ENCODE results near the gene PROX2.

The PROX2 gene

DNA sequence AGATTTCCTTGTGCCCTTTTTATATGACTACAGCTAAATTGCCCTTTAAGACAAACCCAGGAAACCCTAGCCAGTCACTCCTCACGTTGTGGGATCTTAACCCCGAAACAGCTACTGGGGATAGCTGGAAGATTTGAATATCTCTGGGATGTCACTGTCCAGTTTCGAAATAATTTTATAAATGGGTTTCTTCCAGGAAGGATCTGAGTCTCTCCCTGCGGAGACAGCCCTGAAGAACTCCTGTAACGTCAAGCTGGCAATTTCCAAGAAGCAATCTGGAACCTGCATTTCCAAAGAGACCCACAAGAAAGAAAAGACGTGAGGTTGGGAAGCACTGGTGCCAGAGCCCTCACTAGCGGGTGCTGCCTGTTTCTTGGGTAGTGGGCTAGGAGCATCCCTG is 20.9 kb downstream of the PROX2 start:
- Histone ChIP-seq H3K27me3 (ENCODE audit: control insufficient read depth in 1 of 2, insufficient read depth in 2 of 2, low read length in 2 of 2) (no peaks in the 10 kb centered on the region), H3K27ac (ENCODE audit: low read depth, low read length) (no peak overlapping the region), H3K9ac (ENCODE audit: low read length) (no peak overlapping the region), H3K36me3 (ENCODE audit: insufficient read depth, low read length) (no peaks in the 10 kb centered on the region), H3K4me1 (ENCODE audit: insufficient read depth, low read length) (peaks cover 18% of the 10 kb centered on the region), H3K4me3 (ENCODE audit: low read depth in 1 of 2, low read length in 2 of 2) (no peak overlapping the region), H3K9me3 (ENCODE audit: low read length) (no peaks in the 10 kb centered on the region)

GRCh38 chr14:74853581-74853980 is 22.4 kb downstream of the PROX2 start:
- no peak overlapping the region for H3K4me3 ChIP-seq (ENCODE audit: low read depth in 1 of 2, low read length in 2 of 2)
- H3K4me1 ChIP-seq (ENCODE audit: insufficient read depth, low read length): peaks cover 18% of the 10 kb centered on the region
- no peaks in the 10 kb centered on the region for H3K36me3 ChIP-seq (ENCODE audit: insufficient read depth, low read length)
- peak overlapping the region; percentile 56 for H3K27ac ChIP-seq (ENCODE audit: low read depth, low read length)
- H3K9ac ChIP-seq (ENCODE audit: low read length): no peak overlapping the region
- H3K27me3 ChIP-seq (ENCODE audit: control insufficient read depth in 1 of 2, insufficient read depth in 2 of 2, low read length in 2 of 2): no peaks in the 10 kb centered on the region
- H3K9me3 ChIP-seq (ENCODE audit: low read length): no peaks in the 10 kb centered on the region

DNA sequence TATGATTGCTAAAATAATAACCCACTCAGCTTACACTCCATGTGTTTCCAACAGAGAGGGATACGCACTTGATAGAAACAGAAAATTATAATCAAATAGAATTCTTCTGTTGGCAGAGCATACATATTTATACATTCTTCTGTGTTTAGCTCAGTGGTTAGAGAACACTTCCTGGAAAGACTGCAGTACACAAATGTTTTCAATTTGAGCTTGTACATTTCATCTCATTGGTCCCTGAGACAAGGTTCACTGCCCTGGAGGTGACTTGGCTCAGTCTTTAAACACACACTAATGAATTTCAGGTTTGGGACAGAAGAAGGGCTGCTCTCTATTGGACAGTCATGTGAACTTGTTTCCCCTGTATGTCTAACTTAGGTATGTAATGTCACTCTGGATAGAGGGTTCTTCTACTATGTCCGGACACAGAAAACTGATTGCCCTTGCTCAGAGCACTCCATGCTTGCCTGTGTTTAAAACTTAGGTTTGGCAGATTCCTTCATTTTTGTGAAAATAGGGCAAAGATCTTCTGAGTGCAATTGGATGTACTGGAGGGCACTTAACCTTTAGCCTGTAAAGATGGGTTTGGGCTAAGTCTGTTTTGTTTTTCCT is 22.9 kb downstream of the PROX2 start:
- Histone ChIP-seq H3K9ac (ENCODE audit: low read length) (no peak overlapping the region), H3K4me1 (ENCODE audit: insufficient read depth, low read length) (peaks cover 18% of the 10 kb centered on the region), H3K27ac (ENCODE audit: low read depth, low read length) (peak overlapping the region; percentile 56), H3K4me3 (ENCODE audit: low read depth in 1 of 2, low read length in 2 of 2) (no peak overlapping the region), H3K27me3 (ENCODE audit: control insufficient read depth in 1 of 2, insufficient read depth in 2 of 2, low read length in 2 of 2) (no peaks in the 10 kb centered on the region), H3K36me3 (ENCODE audit: insufficient read depth, low read length) (no peaks in the 10 kb centered on the region), H3K9me3 (ENCODE audit: low read length) (no peaks in the 10 kb centered on the region)

- Histone ChIP-seq H3K4me3 (ENCODE audit: low read depth in 1 of 2, low read length in 2 of 2) (no peak overlapping the region), H3K4me1 (ENCODE audit: insufficient read depth, low read length) (peaks cover 11% of the 10 kb centered on the region)
These were observed 27.2 kb downstream of the PROX2 start for GRCh38 chr14:74848768-74849167.

DNA sequence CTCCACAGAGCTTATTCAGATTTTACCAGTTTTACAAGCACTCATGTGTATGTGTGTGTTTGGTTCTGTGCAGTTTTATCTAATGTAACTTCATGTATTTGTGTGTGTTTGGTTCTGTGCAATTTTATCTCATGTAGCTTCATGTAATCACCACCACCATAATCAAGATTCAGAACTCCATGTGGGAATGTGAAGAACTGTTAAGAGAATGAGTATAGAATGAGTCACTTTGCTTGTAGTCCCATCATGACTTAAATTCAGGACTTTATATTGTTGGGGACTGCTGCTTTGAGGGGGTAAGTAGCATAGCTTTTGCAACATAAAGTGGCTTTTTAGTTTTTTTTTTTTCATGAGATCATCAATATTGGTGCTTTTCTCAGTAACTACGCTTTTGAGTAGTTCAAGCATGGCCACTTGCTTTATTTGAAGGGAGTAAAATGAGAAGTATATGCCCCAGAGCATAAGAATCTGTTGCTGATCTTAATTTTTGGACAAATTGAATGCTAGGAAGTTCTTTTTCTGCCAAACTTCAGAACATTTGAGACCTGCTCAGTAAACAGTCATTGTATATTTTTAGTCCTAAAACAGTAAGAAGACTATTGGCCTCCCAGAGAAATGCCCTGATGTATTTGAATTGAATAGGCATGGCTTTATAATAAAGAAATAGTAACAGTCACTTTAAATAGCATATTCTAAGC is 28.8 kb downstream of the PROX2 start:
- Histone ChIP-seq H3K27me3 (ENCODE audit: control insufficient read depth in 1 of 2, insufficient read depth in 2 of 2, low read length in 2 of 2) (no peaks in the 10 kb centered on the region), H3K4me1 (ENCODE audit: insufficient read depth, low read length) (no peaks in the 10 kb centered on the region), H3K4me3 (ENCODE audit: low read depth in 1 of 2, low read length in 2 of 2) (no peak overlapping the region), H3K36me3 (ENCODE audit: insufficient read depth, low read length) (no peaks in the 10 kb centered on the region), H3K9ac (ENCODE audit: low read length) (no peak overlapping the region), H3K9me3 (ENCODE audit: low read length) (no peaks in the 10 kb centered on the region), H3K27ac (ENCODE audit: low read depth, low read length) (no peak overlapping the region)

More at GRCh38 chr14:74848768-74849167, 27.2 kb downstream of the PROX2 start:
- Histone ChIP-seq H3K27ac (ENCODE audit: low read depth, low read length) (no peak overlapping the region), H3K27me3 (ENCODE audit: control insufficient read depth in 1 of 2, insufficient read depth in 2 of 2, low read length in 2 of 2) (no peaks in the 10 kb centered on the region), H3K36me3 (ENCODE audit: insufficient read depth, low read length) (no peaks in the 10 kb centered on the region), H3K9ac (ENCODE audit: low read length) (no peak overlapping the region), H3K9me3 (ENCODE audit: low read length) (no peaks in the 10 kb centered on the region)

- no peak overlapping the region for H3K27ac ChIP-seq (ENCODE audit: low read depth, low read length)
- no peak overlapping the region for H3K4me3 ChIP-seq (ENCODE audit: low read depth in 1 of 2, low read length in 2 of 2)
- no peak overlapping the region for H3K9ac ChIP-seq (ENCODE audit: low read length)
These were observed 29.8 kb downstream of the PROX2 start for GRCh38 chr14:74846168-74846567.

DNA sequence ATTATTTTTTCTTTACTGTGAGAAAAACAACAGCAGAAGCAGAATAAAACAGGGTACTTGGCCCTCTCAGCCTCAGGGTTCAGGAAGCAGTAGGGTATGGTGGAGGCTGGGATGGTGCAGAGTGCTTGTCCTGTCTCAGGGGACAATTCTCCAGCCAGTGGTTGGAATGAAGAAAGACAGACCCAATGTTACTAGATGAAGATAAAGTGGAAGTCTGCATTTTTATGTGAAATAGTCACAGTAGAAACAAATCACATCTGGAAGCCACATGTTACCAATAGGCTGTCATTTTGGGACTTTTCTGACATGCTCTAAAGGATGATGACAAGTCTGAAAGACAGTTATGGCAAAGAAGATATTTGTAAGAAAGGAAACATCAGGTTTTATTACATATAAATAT is 32.3 kb downstream of the PROX2 start:
- H3K9ac ChIP-seq (ENCODE audit: low read length): no peak overlapping the region
- no peak overlapping the region for H3K27ac ChIP-seq (ENCODE audit: low read depth, low read length)
- peaks cover 6% of the 10 kb centered on the region for H3K36me3 ChIP-seq (ENCODE audit: insufficient read depth, low read length)
- H3K27me3 ChIP-seq (ENCODE audit: control insufficient read depth in 1 of 2, insufficient read depth in 2 of 2, low read length in 2 of 2): no peaks in the 10 kb centered on the region
- H3K4me1 ChIP-seq (ENCODE audit: insufficient read depth, low read length): no peaks in the 10 kb centered on the region
- no peak overlapping the region for H3K4me3 ChIP-seq (ENCODE audit: low read depth in 1 of 2, low read length in 2 of 2)
- H3K9me3 ChIP-seq (ENCODE audit: low read length): no peaks in the 10 kb centered on the region

More at GRCh38 chr14:74846168-74846567, 29.8 kb downstream of the PROX2 start:
- Histone ChIP-seq H3K36me3 (ENCODE audit: insufficient read depth, low read length) (peaks cover under 1% of the 10 kb centered on the region), H3K4me1 (ENCODE audit: insufficient read depth, low read length) (no peaks in the 10 kb centered on the region), H3K9me3 (ENCODE audit: low read length) (no peaks in the 10 kb centered on the region), H3K27me3 (ENCODE audit: control insufficient read depth in 1 of 2, insufficient read depth in 2 of 2, low read length in 2 of 2) (no peaks in the 10 kb centered on the region)

- no peaks in the 10 kb centered on the region for H3K9me3 ChIP-seq (ENCODE audit: low read length)
- no peak overlapping the region for H3K4me3 ChIP-seq (ENCODE audit: low read depth in 1 of 2, low read length in 2 of 2)
- no peak overlapping the region for H3K27ac ChIP-seq (ENCODE audit: low read depth, low read length)
- H3K27me3 ChIP-seq (ENCODE audit: control insufficient read depth in 1 of 2, insufficient read depth in 2 of 2, low read length in 2 of 2): no peaks in the 10 kb centered on the region
- peaks cover 6% of the 10 kb centered on the region for H3K36me3 ChIP-seq (ENCODE audit: insufficient read depth, low read length)
- H3K4me1 ChIP-seq (ENCODE audit: insufficient read depth, low read length): no peaks in the 10 kb centered on the region
- no peak overlapping the region for H3K9ac ChIP-seq (ENCODE audit: low read length)
These were observed 34.4 kb downstream of the PROX2 start for GRCh38 chr14:74841230-74842207.

DNA sequence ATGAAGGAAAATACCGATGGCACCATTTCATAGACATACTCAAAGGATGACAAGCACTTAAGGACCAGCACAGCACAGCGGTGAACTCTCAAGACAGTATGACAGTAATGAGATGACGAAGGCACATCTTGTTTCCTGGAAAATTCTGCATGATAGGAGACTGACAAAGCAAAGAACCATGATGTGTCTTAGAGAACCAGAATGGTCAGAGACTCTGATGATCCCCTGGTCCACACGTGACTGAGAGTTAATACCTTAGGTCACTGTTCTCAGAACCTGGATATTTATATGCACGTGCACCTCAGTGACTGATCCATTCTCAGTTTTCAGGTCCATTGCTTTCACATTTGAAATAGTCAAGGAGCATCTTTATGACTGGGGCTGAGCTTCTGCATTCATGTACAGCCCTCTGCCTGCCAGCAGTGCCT is 35.3 kb downstream of the PROX2 start:
- Histone ChIP-seq H3K27ac (ENCODE audit: low read depth, low read length) (no peak overlapping the region), H3K4me3 (ENCODE audit: low read depth in 1 of 2, low read length in 2 of 2) (no peak overlapping the region), H3K9ac (ENCODE audit: low read length) (no peak overlapping the region), H3K27me3 (ENCODE audit: control insufficient read depth in 1 of 2, insufficient read depth in 2 of 2, low read length in 2 of 2) (no peaks in the 10 kb centered on the region), H3K36me3 (ENCODE audit: insufficient read depth, low read length) (peaks cover 9% of the 10 kb centered on the region), H3K9me3 (ENCODE audit: low read length) (no peaks in the 10 kb centered on the region), H3K4me1 (ENCODE audit: insufficient read depth, low read length) (no peaks in the 10 kb centered on the region)

- H3K9ac ChIP-seq (ENCODE audit: low read length): no peak overlapping the region
- no peak overlapping the region for H3K4me3 ChIP-seq (ENCODE audit: low read depth in 1 of 2, low read length in 2 of 2)
- no peaks in the 10 kb centered on the region for H3K9me3 ChIP-seq (ENCODE audit: low read length)
- no peaks in the 10 kb centered on the region for H3K27me3 ChIP-seq (ENCODE audit: control insufficient read depth in 1 of 2, insufficient read depth in 2 of 2, low read length in 2 of 2)
- no peaks in the 10 kb centered on the region for H3K4me1 ChIP-seq (ENCODE audit: insufficient read depth, low read length)
- no peak overlapping the region for H3K27ac ChIP-seq (ENCODE audit: low read depth, low read length)
- H3K36me3 ChIP-seq (ENCODE audit: insufficient read depth, low read length): peaks cover 15% of the 10 kb centered on the region
These were observed 37.8 kb downstream of the PROX2 start for GRCh38 chr14:74838166-74838565.

DNA sequence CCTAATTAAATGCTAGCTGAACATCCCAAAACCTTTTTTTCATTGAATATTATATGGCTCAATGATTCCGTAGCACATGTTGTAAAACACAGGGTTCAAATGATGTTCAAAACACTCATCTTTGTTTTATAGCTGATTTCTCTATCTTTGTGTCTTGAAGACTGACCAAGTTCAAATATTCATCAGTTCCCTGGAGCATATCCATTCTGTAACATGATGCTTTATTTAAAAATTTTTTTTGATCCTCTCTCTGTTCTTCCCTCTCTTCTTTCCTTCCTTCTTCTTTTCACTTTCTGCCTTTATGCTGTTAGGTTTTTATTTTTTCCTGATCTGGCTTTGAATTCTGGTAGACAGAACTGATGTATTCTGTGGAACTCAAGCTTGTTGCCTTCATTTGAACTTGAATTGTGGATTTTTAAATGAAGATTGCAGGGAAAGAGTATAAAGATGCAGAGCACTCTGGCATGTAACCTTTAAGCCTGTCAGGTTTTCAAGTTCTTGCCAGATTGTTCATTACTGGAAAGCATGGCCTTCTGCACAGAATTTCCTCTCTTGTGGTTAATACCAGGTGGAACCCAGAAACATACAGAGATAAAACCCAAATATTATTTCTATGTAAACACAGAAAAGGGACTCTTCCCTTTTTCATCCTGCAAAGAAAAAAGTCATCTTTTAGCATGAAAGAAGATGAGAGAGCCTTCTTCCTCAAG is 39.5 kb downstream of the PROX2 start:
- no peaks in the 10 kb centered on the region for H3K9me3 ChIP-seq (ENCODE audit: low read length)
- H3K27ac ChIP-seq (ENCODE audit: low read depth, low read length): no peak overlapping the region

More for the DNA sequence above, 39.5 kb downstream of the PROX2 start:
- H3K36me3 ChIP-seq (ENCODE audit: insufficient read depth, low read length): peaks cover 15% of the 10 kb centered on the region
- H3K4me3 ChIP-seq (ENCODE audit: low read depth in 1 of 2, low read length in 2 of 2): no peak overlapping the region
- H3K27me3 ChIP-seq (ENCODE audit: control insufficient read depth in 1 of 2, insufficient read depth in 2 of 2, low read length in 2 of 2): no peaks in the 10 kb centered on the region
- no peaks in the 10 kb centered on the region for H3K4me1 ChIP-seq (ENCODE audit: insufficient read depth, low read length)
- no peak overlapping the region for H3K9ac ChIP-seq (ENCODE audit: low read length)
